HG03442 (cell line): ENCODE data around the gene DACT2.
"Not testable (repeated sequence)": the region's sequence is repeated elsewhere in the genome, so short reads cannot be mapped to it uniquely, and the experiment has no call there.

ENCODE experiments used
- ATAC-seq: cut with Tn5 transposase; IDR thresholded peaks from one replicate; pipeline ENCODE4 v1.9.1; 2021; ENCODE audit warnings: mild to moderate bottlenecking, moderate library complexity; ENCODE audit not compliant: unreplicated experiment

Gene DACT2

DNA sequence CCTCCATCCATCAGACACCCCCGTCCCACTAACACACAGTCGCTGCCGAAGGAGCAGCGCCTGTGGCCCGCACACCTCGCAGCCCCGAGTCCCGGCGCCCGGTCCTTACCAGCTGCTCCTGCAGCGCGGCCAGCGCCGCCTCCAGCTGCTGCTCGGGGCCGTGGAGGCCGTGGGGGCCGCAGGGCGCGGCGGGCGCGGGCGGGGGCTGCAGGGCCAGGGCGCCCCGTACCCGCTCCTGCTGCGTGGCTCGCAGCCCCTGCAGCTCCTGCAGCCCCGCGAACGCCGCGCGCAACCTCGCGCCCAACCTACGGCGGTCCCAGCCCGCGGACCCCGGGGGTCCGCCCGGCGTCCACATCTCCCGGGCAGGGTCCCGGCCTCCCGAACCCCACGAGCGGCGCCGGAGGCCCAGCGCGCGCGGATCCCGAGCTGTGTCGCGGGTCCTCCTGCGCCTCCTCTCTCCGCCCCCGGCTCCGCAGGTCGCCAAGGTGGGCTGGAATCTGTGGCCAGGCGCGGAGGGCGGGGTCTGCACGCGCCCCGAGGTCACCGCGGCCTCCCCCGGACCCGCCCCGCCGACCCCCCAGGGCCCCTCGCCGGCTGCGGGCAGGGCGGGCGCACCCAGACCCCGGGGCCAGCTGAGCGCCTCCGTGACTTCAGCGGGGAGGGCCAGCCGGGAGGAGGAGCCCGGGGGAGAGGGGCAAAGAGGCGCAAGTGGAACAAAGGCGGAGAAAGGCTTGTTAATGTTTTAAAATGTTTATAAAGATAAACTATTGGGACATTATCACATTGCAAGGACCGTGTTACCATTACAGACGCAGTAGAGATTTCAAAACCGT lies at the start of gene DACT2:
TSS of gene DACT2 (minus strand) at position 499 of the 833 bp plus-strand sequence. CDS start at position 355, 144 bp downstream.
- ATAC-seq: no peak

GRCh38 chr6:168368936-168369335 lies 49.4 kb upstream of the DACT2 start:
- ATAC-seq: no peak

DNA sequence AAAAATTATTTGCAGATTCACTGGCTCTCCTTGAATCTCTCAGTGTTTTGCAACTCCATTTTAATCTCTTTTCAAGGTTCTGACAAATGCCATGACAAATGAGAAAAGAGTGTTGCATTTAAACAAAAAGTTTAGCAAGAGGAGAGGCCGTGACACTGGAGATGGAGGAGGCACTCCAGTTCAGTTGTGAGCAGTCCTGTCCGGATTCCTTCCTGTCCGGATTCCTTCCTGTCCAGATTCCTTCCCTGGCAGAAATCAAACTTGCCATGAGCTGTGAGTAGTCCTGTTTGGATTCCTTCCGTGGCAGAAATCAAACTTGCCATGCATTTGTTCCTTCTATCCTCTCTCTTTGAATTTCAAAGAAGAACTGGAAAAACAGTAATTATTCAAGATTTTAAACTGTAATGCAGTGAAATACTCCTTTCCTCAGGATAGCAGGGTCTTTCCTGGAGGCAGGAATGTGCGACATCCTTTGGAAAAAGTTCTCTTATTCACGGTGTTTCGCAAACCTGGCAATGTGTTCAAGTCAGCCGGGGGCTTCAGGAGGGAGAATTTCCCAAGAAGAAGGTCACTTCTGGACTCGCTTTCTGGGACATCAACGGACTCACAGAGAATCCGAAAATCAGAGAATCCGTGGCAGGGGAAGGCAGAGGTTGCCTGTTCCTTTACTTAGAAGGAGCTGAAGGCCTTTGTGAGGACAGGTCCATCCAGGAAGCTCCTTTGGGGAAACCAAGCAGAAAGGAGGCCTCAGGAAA lies 48.7 kb upstream of the DACT2 start:
- no peak for ATAC-seq

GRCh38 chr6:168367285-168367751 lies 47.7 kb upstream of the DACT2 start:
- ATAC-seq: no peak

GRCh38 chr6:168366473-168366872 lies 46.9 kb upstream of the DACT2 start:
- no peak for ATAC-seq

- no peak for ATAC-seq
Observed at GRCh38 chr6:168365422-168366165, 46.0 kb upstream of the DACT2 start.

DNA sequence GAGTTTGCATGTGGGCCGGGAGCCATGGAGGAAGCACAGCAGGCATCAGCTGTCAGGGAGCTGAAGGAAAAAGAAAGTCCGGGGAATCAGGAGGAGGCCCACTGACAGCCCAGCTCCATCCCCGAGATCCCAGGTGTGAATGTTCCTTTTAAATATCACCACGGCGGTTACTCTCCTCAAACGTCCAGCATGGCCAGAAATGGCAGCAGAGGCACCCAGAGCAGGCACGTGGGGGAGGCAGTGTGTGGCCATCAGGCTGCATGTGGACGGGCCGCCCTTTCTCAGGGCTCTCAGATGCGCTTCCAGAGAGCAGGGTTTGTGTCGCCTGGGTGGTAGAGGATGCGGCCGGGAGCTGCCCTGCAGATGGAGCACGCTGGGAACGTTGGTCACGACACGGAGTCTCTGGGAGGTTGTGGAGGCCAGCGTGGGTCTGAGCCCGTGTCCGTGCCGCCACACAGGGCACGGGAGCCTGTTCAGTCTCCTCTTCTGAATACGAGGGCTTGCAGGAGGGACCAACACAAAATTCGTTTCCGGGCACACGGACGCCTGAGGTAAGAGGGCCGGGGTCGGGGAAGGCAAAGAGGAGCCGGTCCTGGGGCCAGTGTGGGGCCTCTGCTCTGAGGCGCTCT lies 45.3 kb upstream of the DACT2 start:
- no peak for ATAC-seq

DNA sequence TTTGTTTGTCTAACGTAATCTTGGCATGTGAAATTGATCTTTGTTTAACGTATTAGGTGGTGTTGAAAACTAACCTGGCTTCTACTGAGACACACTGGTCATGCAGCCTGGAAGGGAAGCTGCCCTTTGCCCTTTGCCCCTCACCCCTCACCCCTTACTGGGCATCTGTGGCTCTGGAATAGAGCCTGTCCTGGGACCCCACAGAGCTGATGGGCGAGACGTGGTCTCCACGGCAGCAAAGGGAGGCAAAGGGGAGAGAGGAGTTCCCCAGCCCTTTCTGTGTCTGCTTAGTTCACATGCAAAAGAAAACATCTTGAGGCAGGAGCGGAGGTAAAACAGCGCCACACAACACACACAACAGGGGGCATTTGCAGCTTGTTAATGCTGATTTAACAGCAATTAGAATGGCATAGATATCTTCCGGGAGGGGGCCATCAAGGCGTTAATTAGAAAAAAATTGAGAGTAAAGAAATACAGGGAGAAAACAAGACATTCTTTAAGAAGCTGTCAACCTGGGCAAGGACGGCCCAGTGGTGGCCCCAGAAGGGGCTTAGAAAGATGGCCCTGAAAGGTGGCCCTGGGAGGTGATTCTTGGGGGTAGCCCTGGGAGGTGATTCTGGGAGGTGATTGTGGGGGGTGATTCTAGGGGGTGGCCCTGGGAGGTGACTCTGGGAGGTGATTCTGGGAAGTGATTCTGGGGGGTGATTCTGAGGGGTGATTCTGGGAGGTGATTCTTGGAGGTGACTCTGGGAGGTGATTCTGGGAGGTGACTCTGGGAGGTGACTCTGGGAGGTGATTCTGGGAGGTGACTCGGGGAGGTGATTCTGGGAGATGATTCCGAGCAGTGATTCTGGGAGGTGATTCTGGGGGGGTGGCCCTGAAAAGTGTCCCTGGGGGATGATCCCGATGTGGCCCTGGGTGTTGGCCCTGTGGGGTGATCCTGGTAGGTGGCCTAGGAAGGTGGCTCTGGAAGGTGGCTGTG lies 44.5 kb upstream of the DACT2 start:
- no peak for ATAC-seq

DNA sequence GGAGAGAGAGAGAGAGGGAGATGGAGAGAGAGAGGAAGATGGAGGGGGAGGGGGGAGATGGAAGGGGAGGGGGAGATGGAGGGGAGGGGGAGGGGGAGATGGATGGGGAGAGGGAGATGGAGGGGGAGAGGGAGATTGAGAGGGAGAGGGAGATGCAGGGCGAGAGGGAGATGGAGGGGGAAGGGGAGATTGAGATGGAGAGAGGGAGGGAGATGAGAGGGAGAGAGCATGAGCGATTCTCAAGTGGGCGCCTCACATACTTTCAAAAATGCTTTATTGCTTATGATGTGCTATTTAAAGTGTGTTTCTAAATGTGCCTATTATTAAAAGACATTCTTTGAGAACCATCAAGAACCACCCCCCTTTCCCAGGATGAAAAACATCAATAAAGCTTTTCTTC lies 43.7 kb upstream of the DACT2 start:
- ATAC-seq: no peak

DNA sequence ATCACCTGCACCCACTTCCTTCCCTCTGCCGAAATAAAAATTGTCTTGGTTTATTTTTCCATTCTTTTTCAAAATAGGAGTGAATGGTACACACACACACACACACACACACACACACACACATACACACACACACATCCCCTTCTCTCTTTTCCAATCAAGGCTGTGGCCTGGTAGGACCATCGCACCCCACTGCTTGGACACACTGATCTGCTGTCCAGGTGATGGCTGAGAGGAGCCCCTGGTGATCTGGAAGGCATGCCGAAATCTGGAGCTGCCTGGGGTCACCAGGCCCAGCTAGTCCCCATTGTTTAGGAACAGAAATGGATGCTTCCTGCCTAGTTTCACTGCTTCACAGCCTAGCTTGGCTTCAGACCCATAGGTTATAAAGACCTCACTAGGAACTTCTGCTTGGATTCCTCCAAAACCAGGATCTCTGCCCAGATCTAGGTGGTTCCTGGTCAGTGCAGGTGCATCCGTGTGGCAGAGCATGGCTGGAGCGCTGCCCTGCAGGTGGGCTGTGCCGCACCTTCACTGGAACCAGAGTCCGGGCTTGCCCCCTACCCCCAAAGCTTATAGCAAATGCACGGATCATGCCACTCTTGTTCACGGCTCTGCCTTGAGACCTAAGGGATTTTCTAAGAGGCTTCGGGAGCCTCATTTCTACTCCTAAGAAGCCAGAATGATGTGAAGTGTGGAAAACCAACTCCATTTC lies 42.9 kb upstream of the DACT2 start:
- no peak for ATAC-seq

DNA sequence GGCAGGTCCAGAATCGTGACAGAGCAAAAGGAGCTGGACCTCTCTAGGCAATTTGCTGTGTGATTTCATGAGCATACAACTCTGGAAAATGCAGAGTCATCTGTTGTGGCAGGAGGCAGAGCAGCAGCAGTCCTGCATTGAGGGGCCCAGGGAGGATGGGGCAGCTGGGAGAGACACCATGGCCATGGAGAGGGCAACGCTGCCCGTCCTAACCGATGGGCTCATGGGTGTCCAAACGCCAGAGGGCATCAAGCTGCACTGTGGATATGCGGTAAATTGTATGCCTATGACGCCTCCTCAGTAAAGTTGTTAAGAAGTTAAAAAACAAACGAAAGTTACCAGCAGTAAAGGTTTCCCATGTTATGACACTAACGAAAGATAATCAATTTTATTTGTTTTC lies 42.2 kb upstream of the DACT2 start:
- ATAC-seq: no peak

- ATAC-seq: no peak
Observed at GRCh38 chr6:168359794-168360193, 40.2 kb upstream of the DACT2 start.

GRCh38 chr6:168358842-168359420 lies 39.4 kb upstream of the DACT2 start:
- ATAC-seq: no peak

GRCh38 chr6:168356872-168357271 lies 37.3 kb upstream of the DACT2 start:
- not testable (repeated sequence) for ATAC-seq

GRCh38 chr6:168355716-168356522 lies 36.3 kb upstream of the DACT2 start:
- ATAC-seq: no peak

DNA sequence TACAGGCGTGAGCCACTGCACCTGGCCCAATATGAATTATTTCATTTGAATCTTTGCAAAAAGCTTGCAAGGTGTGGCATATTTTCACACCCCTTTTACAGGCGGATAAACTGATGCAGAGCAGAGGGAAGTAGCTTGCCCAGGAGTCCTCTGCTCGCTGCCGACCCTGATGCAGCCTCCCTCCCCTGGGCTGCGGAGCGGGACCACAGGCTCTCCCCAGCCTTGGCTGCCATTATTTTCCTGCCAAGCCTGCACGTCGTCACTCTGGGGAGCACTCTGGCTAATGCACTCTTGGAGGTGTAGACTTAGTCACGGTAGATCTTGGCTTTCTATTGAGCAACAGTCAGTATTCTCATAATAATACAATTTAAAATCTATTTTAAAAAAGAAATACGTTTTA lies 34.8 kb upstream of the DACT2 start:
- no peak for ATAC-seq

GRCh38 chr6:168353041-168353440 lies 33.5 kb upstream of the DACT2 start:
- ATAC-seq: no peak

- no peak for ATAC-seq
Observed at GRCh38 chr6:168352096-168352495, 32.5 kb upstream of the DACT2 start.
